H9 (cell line): ENCODE data around the gene CAMP. TPM values are rescaled to one million over a fixed set of nuclear protein-coding genes. Genes with fewer than 3 reads are reported as not detected.
"Not testable (repeated sequence)": the region's sequence is repeated elsewhere in the genome, so short reads cannot be mapped to it uniquely, and the experiment has no call there.

Experiments
- DNase-seq: peaks from one replicate; pipeline ENCODE4 v3.0.0-alpha.2; 2017
- H2AFZ ChIP-seq: one replicate; pipeline ENCODE4 v1.6.1; 2013; ENCODE audit warnings: mild to moderate bottlenecking, low read length, control low read depth, moderate library complexity
- H2AK5ac ChIP-seq: 2 replicates; pipeline ENCODE4 v1.6.1; 2013; ENCODE audit warnings: low read length, control low read depth, mixed read lengths; ENCODE audit not compliant: insufficient read length
- H2BK120ac ChIP-seq: one replicate; pipeline ENCODE4 v1.6.1; 2013; ENCODE audit warnings: low read depth, mild to moderate bottlenecking, low read length, control low read depth, inconsistent platforms; ENCODE audit not compliant: poor library complexity, severe bottlenecking
- H2BK12ac ChIP-seq: 2 replicates; pipeline ENCODE4 v1.6.1; 2013; ENCODE audit warnings: low read length, control low read depth, mixed read lengths, low read depth; ENCODE audit not compliant: insufficient read length
- H2BK15ac ChIP-seq: 2 replicates; pipeline ENCODE4 v1.6.1; 2013; ENCODE audit warnings: low read depth, low read length, control low read depth
- H2BK20ac ChIP-seq: one replicate; pipeline ENCODE4 v1.6.1; 2013; ENCODE audit warnings: low read depth, mild to moderate bottlenecking, low read length, control low read depth, inconsistent platforms; ENCODE audit not compliant: poor library complexity, severe bottlenecking
- H2BK5ac ChIP-seq: 2 replicates; pipeline ENCODE4 v1.6.1; 2013; ENCODE audit warnings: low read length, control low read depth, mixed read lengths; ENCODE audit not compliant: insufficient read length
- H3K14ac ChIP-seq: 2 replicates; pipeline ENCODE4 v1.6.1; 2013; ENCODE audit warnings: low read length, control low read depth; ENCODE audit not compliant: insufficient read depth
- H3K18ac ChIP-seq: 2 replicates; pipeline ENCODE4 v1.6.1; 2013; ENCODE audit warnings: low read depth, mild to moderate bottlenecking, mixed read lengths, low read length, control low read depth; ENCODE audit not compliant: insufficient read length
- H3K23ac ChIP-seq: 2 replicates; pipeline ENCODE4 v1.6.1; 2013; ENCODE audit warnings: low read length, control low read depth, mixed read lengths, low read depth; ENCODE audit not compliant: insufficient read length
- H3K23me2 ChIP-seq: 2 replicates; pipeline ENCODE4 v1.6.1; 2013; ENCODE audit warnings: low read depth, mild to moderate bottlenecking, mixed read lengths, low read length, control low read depth; ENCODE audit not compliant: insufficient read length, poor library complexity, severe bottlenecking
- H3K27ac ChIP-seq: 2 replicates; pipeline ENCODE4 v1.5.1; 2013; ENCODE audit warnings: low read length, control low read depth, mixed read lengths, low read depth; ENCODE audit not compliant: insufficient read length
- H3K27me3 ChIP-seq: 2 replicates; pipeline ENCODE4 v1.6.1; 2013; ENCODE audit warnings: low read length, control low read depth, inconsistent platforms; ENCODE audit not compliant: insufficient read depth
- H3K4ac ChIP-seq: 2 replicates; pipeline ENCODE4 v1.6.1; 2013; ENCODE audit warnings: low read depth, mild to moderate bottlenecking, control low read depth, inconsistent platforms, low read length, moderate library complexity
- H3K4me1 ChIP-seq: 2 replicates; pipeline ENCODE4 v1.6.1; 2013; ENCODE audit warnings: low read length, control low read depth, inconsistent platforms; ENCODE audit not compliant: insufficient read depth
- H3K4me2 ChIP-seq: 2 replicates; pipeline ENCODE4 v1.6.1; 2013; ENCODE audit warnings: low read length, control low read depth, mixed read lengths; ENCODE audit not compliant: insufficient read length, insufficient read depth
- H3K56ac ChIP-seq: 2 replicates; pipeline ENCODE4 v1.6.1; 2013; ENCODE audit warnings: low read depth, mild to moderate bottlenecking, mixed read lengths, low read length, control low read depth; ENCODE audit not compliant: insufficient read length
- H3K79me1 ChIP-seq: 2 replicates; pipeline ENCODE4 v1.6.1; 2013; ENCODE audit warnings: low read depth, mild to moderate bottlenecking, moderate library complexity, low read length, control low read depth, inconsistent platforms; ENCODE audit not compliant: insufficient read depth, poor library complexity, severe bottlenecking
- H3K79me2 ChIP-seq: 2 replicates; pipeline ENCODE4 v1.6.1; 2013; ENCODE audit warnings: low read length, control low read depth, inconsistent platforms; ENCODE audit not compliant: insufficient read depth
- H3K9ac ChIP-seq: 2 replicates; pipeline ENCODE4 v1.6.1; 2013; ENCODE audit warnings: low read length, control low read depth, mixed read lengths; ENCODE audit not compliant: insufficient read length; ENCODE audit errors: extremely low read depth
- H3K9me3 ChIP-seq: one replicate; pipeline ENCODE4 v1.6.1; 2013; ENCODE audit warnings: low read depth, low read length, inconsistent platforms; ENCODE audit not compliant: control insufficient read depth
- H3T11ph ChIP-seq: one replicate; pipeline ENCODE4 v1.6.1; 2013; ENCODE audit warnings: mild to moderate bottlenecking, low read length, control low read depth, inconsistent platforms
- H4K20me1 ChIP-seq: one replicate; pipeline ENCODE4 v1.6.1; 2013; ENCODE audit not compliant: control insufficient read depth, insufficient read length, insufficient read depth
- H4K5ac ChIP-seq: 2 replicates; pipeline ENCODE4 v1.6.1; 2013; ENCODE audit warnings: low read depth, mild to moderate bottlenecking, mixed read lengths, low read length, control low read depth; ENCODE audit not compliant: insufficient read length
- H4K8ac ChIP-seq: replicated peaks from 2 replicates; pipeline ENCODE4 v1.6.1; 2013; ENCODE audit warnings: low read length, control low read depth, mixed read lengths, low read depth; ENCODE audit not compliant: insufficient read length
- H4K91ac ChIP-seq: 2 replicates; pipeline ENCODE4 v1.6.1; 2013; ENCODE audit warnings: low read depth, mild to moderate bottlenecking, moderate library complexity, mixed read lengths, low read length, control low read depth; ENCODE audit not compliant: insufficient read length
- H3K27ac Mint-ChIP-seq, 3 experiments: 2 replicates in 2 of 3; 3 replicates in 1 of 3; pipeline ENCODE4 v1.8.0; 2020 to 2021; ENCODE audit warnings: mixed read lengths in 3 of 3, mild to moderate bottlenecking in 1 of 3, moderate library complexity in 1 of 3
- H3K27me3 Mint-ChIP-seq: 2 replicates; pipeline ENCODE4 v1.8.0; 2021; ENCODE audit warnings: low read depth, mild to moderate bottlenecking, moderate library complexity, mixed read lengths
- H3K36me3 Mint-ChIP-seq, 3 experiments: 2 replicates in 2 of 3; 3 replicates in 1 of 3; pipeline ENCODE4 v1.8.0; 2020 to 2021; ENCODE audit warnings: low read depth in 3 of 3, mixed read lengths in 3 of 3; ENCODE audit not compliant: insufficient read depth in 1 of 3
- H3K4me1 Mint-ChIP-seq, 2 experiments: 2 replicates each; pipeline ENCODE4 v1.8.0; 2020; ENCODE audit warnings: mixed read lengths in 2 of 2
- H3K4me3 Mint-ChIP-seq, 2 experiments: 2 replicates in 1 of 2; 3 replicates in 1 of 2; pipeline ENCODE4 v1.8.0; 2020 to 2021; ENCODE audit warnings: mild to moderate bottlenecking in 2 of 2, mixed read lengths in 2 of 2, moderate library complexity in 1 of 2
- H3K9me3 Mint-ChIP-seq, 2 experiments: 2 replicates in 1 of 2; 3 replicates in 1 of 2; pipeline ENCODE4 v1.8.0; 2020; ENCODE audit warnings: mild to moderate bottlenecking in 2 of 2, mixed read lengths in 2 of 2, moderate library complexity in 1 of 2
- WGBS: extraction: QIAGEN DNeasy Blood & Tissue Kit; methylation state at CpG from one replicate; pipeline ENCODE4 v1.1.7; 2013; ENCODE audit warnings: missing lambda C conversion rate, low lambda C conversion rate, mixed read lengths; ENCODE audit not compliant: insufficient read length; ENCODE audit errors: extremely low coverage; 5-methylcytosine and 5-hydroxymethylcytosine counted together
- total RNA-seq: library from RNA; stranded (reverse); gene quantifications from 2 replicates; pipeline ENCODE4 v1.2.1, GENCODE V29; 2021

The CAMP gene
- total RNA-seq, 1 experiment from 2014 or later = not detected

- H3K79me2 ChIP-seq, H3K27ac ChIP-seq, H3K4me2 ChIP-seq, H3K27ac Mint-ChIP-seq, H2BK120ac ChIP-seq, H3T11ph ChIP-seq, H2AK5ac ChIP-seq, H3K36me3 Mint-ChIP-seq, H3K4me1 Mint-ChIP-seq, H4K8ac ChIP-seq, H4K20me1 ChIP-seq, H4K91ac ChIP-seq, H3K23ac ChIP-seq, H3K4ac ChIP-seq, H3K27me3 ChIP-seq, H3K79me1 ChIP-seq, H3K56ac ChIP-seq, H3K4me1 ChIP-seq, H2BK20ac ChIP-seq, H2BK12ac ChIP-seq, H3K9me3 ChIP-seq, DNase-seq, H3K9ac ChIP-seq, H4K5ac ChIP-seq, H3K23me2 ChIP-seq, H3K14ac ChIP-seq, H2AFZ ChIP-seq, H2BK15ac ChIP-seq, H2BK5ac ChIP-seq, H3K4me3 Mint-ChIP-seq, H3K18ac ChIP-seq: not testable (repeated sequence)
- whole genome bisulfite sequencing = no CpG with 5 or more reads among the region's 36 CpGs
- peaks cover 12% of the 10 kb centered on the region for H3K27me3 Mint-ChIP-seq
- H3K9me3 Mint-ChIP-seq = peaks cover 9 to 12% of the 10 kb centered on the region in 2 experiments
Observed at GRCh38 chr3:48211776-48212175, 11.5 kb upstream of the CAMP start.
